HG03571 (cell line): ENCODE data around the gene BFSP1.
A peak's percentile ranks its signal among the peaks of the same experiment; 100 is the strongest.

Experiments used
- ATAC-seq: cut with Tn5 transposase; IDR thresholded peaks from one replicate; pipeline ENCODE4 v1.9.1; 2021; ENCODE audit not compliant: unreplicated experiment

BFSP1 gene

DNA sequence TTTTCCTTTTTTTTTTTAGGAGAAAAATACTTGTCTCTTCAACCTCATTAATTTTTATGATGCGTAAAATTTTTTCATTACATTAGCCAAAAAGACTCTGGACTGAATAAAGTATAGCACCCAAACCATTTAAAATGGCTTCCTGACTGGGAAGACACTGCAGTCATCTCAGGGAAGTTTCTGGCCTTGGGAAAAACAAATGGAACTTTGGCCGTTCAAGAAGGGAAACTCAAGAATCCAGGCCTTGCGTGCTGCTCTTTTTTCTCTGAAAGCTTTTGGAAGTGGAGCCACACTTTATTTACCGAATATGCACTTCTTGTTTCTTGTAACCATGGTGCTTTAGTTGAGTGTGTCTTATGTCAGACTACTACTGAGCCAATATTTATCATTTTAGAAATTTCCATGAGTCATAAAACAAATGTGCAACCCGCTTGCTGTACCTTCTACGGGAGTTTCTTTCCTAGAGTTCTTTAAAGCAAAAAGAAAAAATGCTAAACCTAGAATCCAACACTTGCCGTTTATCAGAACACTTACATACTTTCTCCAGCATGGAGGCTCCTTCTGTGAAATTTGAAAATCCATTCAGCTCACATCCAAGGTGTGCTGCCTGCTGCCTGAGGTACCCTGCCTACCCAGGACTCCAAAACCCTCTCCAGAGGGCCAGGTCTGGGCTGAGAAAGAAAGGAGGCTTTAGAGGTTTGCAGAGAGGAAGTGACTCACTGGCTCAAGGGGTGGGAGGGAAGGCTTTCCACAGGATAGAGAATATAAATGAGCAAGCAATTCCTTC is 27.2 kb upstream of the BFSP1 start:
- ATAC-seq, result no peak

- ATAC-seq, result no peak
Observed at GRCh38 chr20:17557675-17558006, 26.5 kb upstream of the BFSP1 start.

GRCh38 chr20:17556837-17557674 is 25.9 kb upstream of the BFSP1 start:
- ATAC-seq, result no peak

DNA sequence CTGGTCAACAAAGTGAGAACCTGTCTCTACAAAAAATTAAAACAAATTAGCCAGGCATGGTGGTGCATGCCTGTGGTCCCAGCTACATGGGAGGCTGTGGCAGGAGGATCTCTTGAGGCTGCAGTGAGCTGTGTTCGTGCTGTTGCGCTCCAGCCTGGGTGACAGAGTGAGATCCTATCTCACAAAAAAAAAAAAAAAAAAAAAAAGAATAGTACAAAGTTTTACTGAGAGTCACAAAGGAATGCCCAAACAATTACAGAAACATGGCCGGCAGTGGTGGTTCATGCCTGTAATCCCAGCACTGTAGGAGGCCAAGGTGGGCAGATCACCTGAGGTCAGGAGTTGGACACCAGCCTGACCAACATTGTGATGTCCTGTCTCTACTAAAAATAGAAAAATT is 23.9 kb upstream of the BFSP1 start:
- no peak for ATAC-seq

GRCh38 chr20:17549131-17549530 is 18.0 kb upstream of the BFSP1 start:
- no peak for ATAC-seq

GRCh38 chr20:17545127-17545526 is 13.9 kb upstream of the BFSP1 start:
- no peak for ATAC-seq

DNA sequence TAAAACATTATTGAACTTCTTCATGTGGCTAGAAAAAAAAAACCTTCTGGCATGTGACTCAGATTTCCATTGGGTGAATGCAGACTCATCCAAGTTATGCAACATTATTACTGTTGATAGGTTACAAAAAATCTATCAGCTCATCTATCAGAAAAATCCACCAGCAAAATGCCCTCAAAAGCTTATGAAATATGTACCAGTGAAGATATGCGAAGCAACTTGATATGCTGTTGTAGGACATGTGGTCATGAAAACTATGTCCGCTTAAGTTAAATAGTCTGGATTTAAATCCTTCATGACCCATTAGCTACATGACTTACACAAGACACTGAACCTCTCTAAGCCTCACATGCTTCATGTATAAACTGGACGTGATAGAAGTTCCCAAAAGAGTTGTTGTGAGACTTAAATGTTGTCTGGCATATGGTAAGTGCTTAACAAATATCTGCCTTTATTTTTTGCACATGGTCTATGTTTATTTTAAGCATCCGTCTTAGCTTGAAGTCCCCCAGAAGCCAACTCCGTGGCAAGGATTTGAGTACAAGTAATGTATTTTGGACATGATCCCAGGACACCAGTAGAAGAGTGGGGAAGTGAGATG is 12.5 kb upstream of the BFSP1 start:
- no peak for ATAC-seq

- no peak for ATAC-seq
Observed at GRCh38 chr20:17542993-17543412, 11.8 kb upstream of the BFSP1 start.

DNA sequence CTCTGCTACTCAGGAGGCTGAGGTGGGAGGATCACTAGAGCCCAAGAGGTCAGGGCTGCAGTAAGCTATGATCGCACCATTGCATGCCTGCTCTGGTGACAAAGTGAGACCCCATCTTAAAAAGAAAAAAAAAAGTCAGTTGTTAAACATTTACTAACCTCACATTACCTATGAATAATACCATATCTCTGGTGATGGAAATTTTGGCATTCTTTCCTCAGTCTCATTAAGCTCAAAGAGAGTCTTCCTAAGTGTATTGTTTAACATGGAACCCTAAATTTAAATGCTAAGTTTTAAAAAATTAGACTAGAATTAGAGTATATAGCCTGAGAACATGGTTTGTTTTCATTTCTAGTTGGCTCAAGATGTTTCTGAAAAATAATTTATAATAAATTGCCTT is 11.3 kb upstream of the BFSP1 start:
- no peak for ATAC-seq

- no peak for ATAC-seq
Observed at GRCh38 chr20:17541996-17542395, 10.8 kb upstream of the BFSP1 start.

GRCh38 chr20:17541596-17541995 is 10.4 kb upstream of the BFSP1 start:
- no peak for ATAC-seq

- no peak for ATAC-seq
Observed at GRCh38 chr20:17538517-17539170, 7.5 kb upstream of the BFSP1 start.

GRCh38 chr20:17537959-17538358 is 6.8 kb upstream of the BFSP1 start:
- ATAC-seq, result no peak

DNA sequence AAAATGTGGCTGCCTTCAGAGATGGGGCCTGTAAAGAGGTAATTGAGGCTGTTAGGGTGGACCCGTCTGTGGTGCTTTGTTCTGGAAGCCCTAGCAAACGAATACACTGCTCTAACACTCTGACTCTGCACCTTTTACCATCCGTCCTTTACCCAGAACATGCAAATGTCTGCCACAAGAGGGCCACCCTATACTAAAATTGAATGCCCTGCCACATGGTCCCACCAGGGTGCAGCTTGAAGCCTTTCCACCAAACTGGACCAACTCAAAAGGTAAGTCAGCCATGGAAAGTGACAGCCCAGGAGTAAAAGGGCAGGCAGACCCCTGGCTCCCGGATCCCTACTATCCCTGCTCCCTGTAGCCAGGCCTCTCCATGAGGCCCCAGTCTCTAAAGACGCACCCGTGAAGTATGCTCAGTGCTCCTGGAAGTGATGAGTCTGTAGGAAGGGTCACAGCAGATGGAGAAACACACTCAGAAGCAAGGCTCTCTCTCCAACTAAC is 5.8 kb upstream of the BFSP1 start:
- peak; percentile 75 for ATAC-seq

DNA sequence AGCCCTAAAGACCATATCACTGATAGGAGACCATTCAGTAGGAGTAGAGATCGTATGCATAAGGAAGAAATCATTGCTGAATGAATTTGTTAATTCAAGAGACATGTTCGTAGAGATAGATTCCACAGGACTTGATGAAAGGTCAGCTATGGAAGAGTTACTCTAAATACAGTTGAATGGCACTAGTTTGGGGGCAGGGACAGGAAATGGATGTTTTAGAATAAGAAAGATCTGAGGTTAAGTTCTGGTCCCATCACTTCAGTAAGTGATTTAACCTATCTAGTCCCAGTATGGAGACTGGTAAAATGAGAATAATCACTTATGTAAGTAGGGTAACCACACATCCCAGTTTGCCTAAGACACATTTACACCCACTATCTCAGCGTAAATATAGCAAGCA is 2.9 kb upstream of the BFSP1 start:
- ATAC-seq, result no peak

DNA sequence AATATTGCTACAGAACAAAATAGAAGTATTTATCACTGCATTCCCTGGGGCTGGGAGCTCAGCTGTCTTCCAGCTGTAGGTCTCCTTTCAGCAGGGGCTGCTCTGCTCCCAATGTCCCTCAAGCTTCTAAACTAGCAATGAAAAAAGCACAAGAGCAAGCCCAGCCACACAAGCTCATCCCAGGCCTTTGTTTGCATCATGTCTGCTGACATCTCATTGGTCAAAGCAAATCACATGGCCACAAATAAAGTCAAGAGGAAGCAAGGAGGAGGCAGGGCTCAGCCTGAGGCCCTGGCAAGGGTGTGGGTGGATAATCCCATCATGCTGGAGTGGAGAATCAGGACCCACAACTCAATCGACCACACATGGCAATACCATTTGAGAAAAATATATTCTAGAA is 2.2 kb upstream of the BFSP1 start:
- no peak for ATAC-seq

DNA sequence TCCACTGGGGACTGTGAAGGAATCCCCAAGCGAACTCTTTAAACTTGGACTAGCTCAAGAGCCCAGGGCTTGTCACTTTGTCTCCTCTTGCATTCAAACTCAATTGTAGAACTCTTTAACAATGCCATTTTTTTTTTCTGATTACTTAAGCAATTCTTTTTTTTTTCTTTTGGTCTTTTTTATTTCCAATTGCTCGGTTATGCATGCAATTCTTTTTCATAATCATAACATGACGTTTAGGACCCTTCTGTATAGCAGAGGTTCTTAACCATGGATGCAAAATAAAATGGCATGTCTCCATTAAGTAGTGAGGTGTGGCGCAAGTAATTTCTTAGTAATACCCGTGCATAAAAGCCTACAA is 466 bp upstream of the BFSP1 start:
- no peak for ATAC-seq

DNA sequence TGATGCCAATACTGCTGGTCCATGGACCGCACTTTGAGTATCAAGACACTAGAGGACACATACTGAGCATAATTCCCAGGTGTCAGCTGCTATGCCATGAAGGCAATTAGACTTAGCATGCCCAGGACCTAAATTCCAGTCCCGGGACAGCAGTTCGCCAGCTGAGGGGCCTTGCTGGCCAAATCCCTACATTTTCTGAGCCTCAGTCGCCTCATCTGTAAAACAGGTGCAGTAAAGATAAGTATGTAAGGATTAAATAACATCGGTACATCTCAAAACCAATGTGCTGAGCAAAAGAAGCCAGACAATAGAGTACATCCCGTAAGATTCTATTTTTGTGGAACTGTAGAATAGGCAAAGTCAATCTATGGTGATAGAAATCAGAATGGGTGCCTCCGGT is 1.0 kb downstream of the BFSP1 start:
- no peak for ATAC-seq

DNA sequence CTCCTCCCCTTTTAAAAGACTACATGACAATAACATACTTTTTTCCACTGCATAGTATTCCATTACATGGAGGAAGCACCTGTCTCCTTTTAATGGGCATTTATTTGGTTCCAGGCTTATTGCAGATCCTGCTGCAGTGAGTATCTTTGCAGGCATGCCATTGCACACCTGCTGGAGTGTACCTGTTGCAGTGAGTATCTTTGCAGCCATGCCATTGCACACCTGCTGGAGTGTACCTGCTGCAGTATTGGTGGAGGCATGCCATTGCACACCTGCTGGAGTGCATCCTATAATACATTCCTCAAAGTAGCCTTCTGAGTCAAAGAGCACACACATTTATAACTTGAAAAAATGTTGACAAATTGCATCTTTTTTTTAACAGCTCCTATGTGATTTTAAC is 1.6 kb downstream of the BFSP1 start:
- ATAC-seq, result no peak

GRCh38 chr20:17525650-17526049 is 5.5 kb downstream of the BFSP1 start:
- no peak for ATAC-seq

- no peak for ATAC-seq
Observed at GRCh38 chr20:17525132-17525531, 6.0 kb downstream of the BFSP1 start.
